Renal pelvis (tissue), 4 donors: ENCODE results near the gene MAST4. TPM values are rescaled to one million over a fixed set of nuclear protein-coding genes. Genes with fewer than 3 reads are reported as not detected.

Source experiments
- DNase-seq: peaks from one replicate; pipeline ENCODE4 v3.0.0-alpha.2; 2013
- polyA plus RNA-seq, 3 donors: library from polyadenylated mRNA; unstranded; fragments of 120-200 nt; gene quantifications; one replicate each; pipeline ENCODE4 v1.2.1, GENCODE V29; 2013; ENCODE audit not compliant: insufficient read length in 3 of 3

The MAST4 gene
- polyA plus RNA-seq, 3 donors = 14.8 to 20.3 (median 19.0) TPM

GRCh38 chr5:66830636-66831035, 234.4 kb downstream of the MAST4 start:
- DNase-seq = no peak

- no peak for DNase-seq
Observed at GRCh38 chr5:66839636-66840185, 243.5 kb downstream of the MAST4 start.

GRCh38 chr5:66840511-66841013, 244.4 kb downstream of the MAST4 start:
- no peak for DNase-seq

- no peak for DNase-seq
Observed at GRCh38 chr5:66841264-66841663, 245.1 kb downstream of the MAST4 start.

- DNase-seq = no peak
Observed at GRCh38 chr5:66842540-66842939, 246.3 kb downstream of the MAST4 start.

GRCh38 chr5:66843065-66843464, 246.9 kb downstream of the MAST4 start:
- DNase-seq = no peak

- no peak for DNase-seq
Observed at GRCh38 chr5:66848749-66849641, 252.8 kb downstream of the MAST4 start.

GRCh38 chr5:66849803-66850202, 253.6 kb downstream of the MAST4 start:
- no peak for DNase-seq

- no peak for DNase-seq
Observed at GRCh38 chr5:66850354-66851075, 254.3 kb downstream of the MAST4 start.

GRCh38 chr5:66851306-66851705, 255.1 kb downstream of the MAST4 start:
- DNase-seq = no peak

- DNase-seq = no peak
Observed at GRCh38 chr5:66854416-66854815, 258.2 kb downstream of the MAST4 start.

- no peak for DNase-seq
Observed at GRCh38 chr5:66856041-66856805, 260.0 kb downstream of the MAST4 start.

- no peak for DNase-seq
Observed at GRCh38 chr5:66859526-66859925, 263.3 kb downstream of the MAST4 start.

GRCh38 chr5:66860199-66860975, 264.2 kb downstream of the MAST4 start:
- DNase-seq = no peak

- DNase-seq = no peak
Observed at GRCh38 chr5:66861402-66861801, 265.2 kb downstream of the MAST4 start.

- DNase-seq = no peak
Observed at GRCh38 chr5:66862020-66862419, 265.8 kb downstream of the MAST4 start.

- no peak for DNase-seq
Observed at GRCh38 chr5:66863243-66864170, 267.3 kb downstream of the MAST4 start.

GRCh38 chr5:66864240-66864884, 268.2 kb downstream of the MAST4 start:
- DNase-seq = no peak

- DNase-seq = no peak
Observed at GRCh38 chr5:66867618-66868322, 271.6 kb downstream of the MAST4 start.
